H1 (cell line): Measurements from ENCODE around the gene LCN2.

Experiments
- ATF2 ChIP-seq: IDR thresholded peaks from 2 replicates; pipeline ENCODE4 v1.6.1; 2012; ENCODE audit warnings: low read length, inconsistent platforms
- BACH1 ChIP-seq: IDR thresholded peaks from 2 replicates; pipeline ENCODE4 v1.6.1; 2012; ENCODE audit warnings: low read length, improper control_type of control experiment
- CTCF ChIP-seq, 3 experiments: IDR thresholded peaks; 1 replicate in 2 of 3; 2 replicates in 1 of 3; pipeline versions ENCODE4 v1.5.1 to v1.6.1; 2011; ENCODE audit warnings: low read length in 3 of 3, mild to moderate bottlenecking in 3 of 3, inconsistent platforms in 2 of 3, low read depth in 1 of 3, moderate library complexity in 1 of 3; ENCODE audit not compliant: insufficient read depth in 1 of 3; ENCODE audit errors: control extremely low read depth in 1 of 3
- EP300 ChIP-seq, 2 experiments: IDR thresholded peaks; 1 replicate in 1 of 2; 2 replicates in 1 of 2; pipeline ENCODE4 v1.6.1; 2011 to 2012; ENCODE audit warnings: low read depth in 2 of 2, low read length in 2 of 2, mild to moderate bottlenecking in 2 of 2, borderline replicate concordance in 1 of 2, inconsistent platforms in 1 of 2, moderate library complexity in 1 of 2
- EZH2 ChIP-seq: fragments of 200-600 bp; sonication (generic); IDR thresholded peaks from 2 replicates; pipeline ENCODE4 v1.7.1; 2012; ENCODE audit warnings: low read depth, mild to moderate bottlenecking, moderate library complexity, low read length, inconsistent platforms; ENCODE audit not compliant: severe bottlenecking
- GABPA ChIP-seq: IDR thresholded peaks from 2 replicates; pipeline ENCODE4 v1.6.1; 2011; ENCODE audit warnings: mild to moderate bottlenecking, low read length, moderate library complexity, borderline replicate concordance; ENCODE audit not compliant: insufficient read depth
- KDM5A ChIP-seq: fragments of 200-600 bp; IDR thresholded peaks from 2 replicates; pipeline ENCODE4 v1.7.1; 2012; ENCODE audit warnings: mild to moderate bottlenecking, low read length, inconsistent platforms, mixed read lengths
- RXRA ChIP-seq: IDR thresholded peaks from 2 replicates; pipeline ENCODE4 v1.6.1; 2011; ENCODE audit warnings: low read depth, mild to moderate bottlenecking, low read length, moderate library complexity; ENCODE audit not compliant: insufficient read depth

GRCh38 chr9:128145951-128146351 is 3.3 kb upstream of the LCN2 start:
- TF ChIP-seq CTCF (IDR thresholded peaks at IDR 0.05; ENCODE audit: control extremely low read depth in 1 of 3, insufficient read depth in 1 of 3, low read depth in 1 of 3, low read length in 3 of 3) (no peak), EZH2 (no peak), BACH1 (no peak), EP300 (IDR thresholded peaks at IDR 0.05; ENCODE audit: borderline replicate concordance in 1 of 2, low read depth in 2 of 2, low read length in 2 of 2) (no peak), KDM5A (no peak), GABPA (no peak), ATF2 (no peak), RXRA (no peak)
